AML-193 (cell line): ENCODE data around the gene PRKN.
"Not testable (repeated sequence)": the region's sequence is repeated elsewhere in the genome, so short reads cannot be mapped to it uniquely, and the experiment has no call there.

Experiments
- DNase-seq, 2 experiments: peaks; one replicate each; lab custom pipeline; 2025; lab: John Stamatoyannopoulos, UW

PRKN gene

GRCh38 chr6:161544801-161545480 lies 1182.6 kb downstream of the PRKN start:
- no peak for DNase-seq

- DNase-seq = no peak
Measured at GRCh38 chr6:161543684-161544309, 1183.8 kb downstream of the PRKN start.

- no peak for DNase-seq
Measured at GRCh38 chr6:161542346-161542980, 1185.1 kb downstream of the PRKN start.

- DNase-seq = no peak
Measured at GRCh38 chr6:161540532-161540931, 1187.0 kb downstream of the PRKN start.

GRCh38 chr6:161536224-161536630 lies 1191.3 kb downstream of the PRKN start:
- no peak for DNase-seq

GRCh38 chr6:161534264-161534873 lies 1193.2 kb downstream of the PRKN start:
- DNase-seq = no peak

- no peak for DNase-seq
Measured at GRCh38 chr6:161533266-161533665, 1194.3 kb downstream of the PRKN start.

GRCh38 chr6:161532536-161532935 lies 1195.0 kb downstream of the PRKN start:
- no peak for DNase-seq

GRCh38 chr6:161526794-161527193 lies 1200.8 kb downstream of the PRKN start:
- no peak for DNase-seq

GRCh38 chr6:161523362-161523761 lies 1204.2 kb downstream of the PRKN start:
- no peak for DNase-seq

- no peak for DNase-seq
Measured at GRCh38 chr6:161522276-161522675, 1205.3 kb downstream of the PRKN start.

GRCh38 chr6:161511447-161512095 lies 1216.0 kb downstream of the PRKN start:
- no peak for DNase-seq

GRCh38 chr6:161508341-161508740 lies 1219.2 kb downstream of the PRKN start:
- DNase-seq = no peak

- no peak for DNase-seq
Measured at GRCh38 chr6:161507375-161507774, 1220.2 kb downstream of the PRKN start.

- no peak for DNase-seq
Measured at GRCh38 chr6:161503570-161503969, 1224.0 kb downstream of the PRKN start.

GRCh38 chr6:161498881-161499280 lies 1228.7 kb downstream of the PRKN start:
- DNase-seq = no peak

- no peak for DNase-seq
Measured at GRCh38 chr6:161498359-161498758, 1229.2 kb downstream of the PRKN start.

GRCh38 chr6:161496941-161497340 lies 1230.6 kb downstream of the PRKN start:
- no peak for DNase-seq

GRCh38 chr6:161496271-161496670 lies 1231.3 kb downstream of the PRKN start:
- not testable (repeated sequence) for DNase-seq

- DNase-seq = no peak
Measured at GRCh38 chr6:161494566-161494965, 1233.0 kb downstream of the PRKN start.

GRCh38 chr6:161493576-161494118 lies 1233.9 kb downstream of the PRKN start:
- DNase-seq = no peak
